ENCODE measurements around the gene TRAPPC2.

TRAPPC2 gene

GRCh38 chrX:13664020-13664419 lies 70.4 kb downstream of the TRAPPC2 start:
- DNase-seq, result no peak

GRCh38 chrX:13662355-13662791 lies 72.0 kb downstream of the TRAPPC2 start:
- DNase-seq, result no peak
